ENCODE results near the gene HEYL. TPM values are rescaled to one million over a fixed set of nuclear protein-coding genes. Genes with fewer than 3 reads are reported as not detected.
"Not testable (repeated sequence)": the region's sequence is repeated elsewhere in the genome, so short reads cannot be mapped to it uniquely, and the experiment has no call there.

HEYL gene
- total RNA-seq, 1 experiment from 2014 or later, result 0.17 TPM

DNA sequence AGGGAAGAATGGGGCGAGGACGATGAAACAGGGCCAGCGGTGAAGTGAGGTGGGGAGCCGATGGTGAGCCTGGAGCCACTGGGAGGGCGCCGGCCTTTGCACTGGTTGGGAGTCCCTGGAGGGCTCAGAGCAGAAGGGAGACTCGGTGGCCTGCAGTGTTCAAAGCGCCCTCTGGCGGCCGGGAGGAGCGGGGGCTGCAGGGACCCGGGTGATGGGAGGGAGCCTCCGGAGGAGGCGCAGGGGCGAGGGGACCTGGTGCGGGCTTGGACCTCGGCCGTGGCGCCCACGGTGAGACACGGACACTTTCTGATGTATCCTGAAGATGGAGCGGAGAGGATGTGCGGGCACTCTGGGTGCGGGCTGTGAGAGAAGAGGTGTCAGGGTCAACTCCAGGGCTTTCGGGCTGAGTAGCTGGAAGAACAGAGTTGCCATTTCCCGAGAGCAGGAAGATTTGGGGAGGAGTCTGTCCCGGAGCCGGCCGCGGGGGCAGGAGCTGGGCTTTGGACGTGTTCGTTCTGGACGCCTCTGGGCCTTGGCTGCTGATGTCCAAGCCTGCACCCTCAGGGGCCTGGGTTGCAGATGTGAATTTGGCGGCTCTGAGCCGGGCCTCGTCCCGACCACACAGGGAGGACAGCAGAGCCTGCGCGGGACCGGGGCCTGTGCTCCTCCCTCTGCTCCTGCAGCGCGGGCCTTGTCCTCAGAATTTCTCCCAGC, 29.7 kb downstream of the HEYL start:
- peak overlapping the region; percentile 33; the same call in 1 of the 2 replicates for H3K4me2 ChIP-seq
- intact Hi-C loops (cut with micrococcal nuclease; ENCODE audit: unreplicated experiment), result loop anchor here (10.0 kb wide), 1 partner anchor 425 kb away; no protein-coding TSS in a partner anchor
- no peak overlapping the region for H2AFZ ChIP-seq
- no peaks in the 10 kb centered on the region for H3K36me3 ChIP-seq (ENCODE audit: low read depth)
- peak in 1 of 2 experiments; percentile 72 for DNase-seq
- no peak overlapping the region for H3K27ac ChIP-seq
- no peak for TF ChIP-seq EZH2 (IDR thresholded peaks at IDR 0.05; ENCODE audit: low read depth)
- TF ChIP-seq, protein P1, sequence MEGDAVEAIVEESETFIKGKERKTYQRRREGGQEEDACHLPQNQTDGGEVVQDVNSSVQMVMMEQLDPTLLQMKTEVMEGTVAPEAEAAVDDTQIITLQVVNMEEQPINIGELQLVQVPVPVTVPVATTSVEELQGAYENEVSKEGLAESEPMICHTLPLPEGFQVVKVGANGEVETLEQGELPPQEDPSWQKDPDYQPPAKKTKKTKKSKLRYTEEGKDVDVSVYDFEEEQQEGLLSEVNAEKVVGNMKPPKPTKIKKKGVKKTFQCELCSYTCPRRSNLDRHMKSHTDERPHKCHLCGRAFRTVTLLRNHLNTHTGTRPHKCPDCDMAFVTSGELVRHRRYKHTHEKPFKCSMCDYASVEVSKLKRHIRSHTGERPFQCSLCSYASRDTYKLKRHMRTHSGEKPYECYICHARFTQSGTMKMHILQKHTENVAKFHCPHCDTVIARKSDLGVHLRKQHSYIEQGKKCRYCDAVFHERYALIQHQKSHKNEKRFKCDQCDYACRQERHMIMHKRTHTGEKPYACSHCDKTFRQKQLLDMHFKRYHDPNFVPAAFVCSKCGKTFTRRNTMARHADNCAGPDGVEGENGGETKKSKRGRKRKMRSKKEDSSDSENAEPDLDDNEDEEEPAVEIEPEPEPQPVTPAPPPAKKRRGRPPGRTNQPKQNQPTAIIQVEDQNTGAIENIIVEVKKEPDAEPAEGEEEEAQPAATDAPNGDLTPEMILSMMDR (conservative IDR thresholded peaks at IDR 0.05), result peak; percentile 85
- BruUV-seq (replicated peaks), result no TSS peak
- no peaks in the 10 kb centered on the region for H3K27me3 ChIP-seq (ENCODE audit: insufficient read depth, low read depth)
- no peak overlapping the region for H3K4me3 ChIP-seq
- no peaks in the 10 kb centered on the region for H3K9me3 ChIP-seq (ENCODE audit: insufficient read depth, low read depth)
- peaks cover 6% of the 10 kb centered on the region; the same call in 1 of the 2 replicates for H3K4me1 ChIP-seq (replicated peaks; ENCODE audit: insufficient read depth)
- H4K20me1 ChIP-seq (ENCODE audit: insufficient read depth), result no peaks in the 10 kb centered on the region
- ChIA-PET CTCF (interaction anchor here (0.6 kb wide), 2 partner anchors 8 to 71 kb away, joined by 3 read pairs; no protein-coding TSS in a partner anchor), POLR2A (ENCODE audit: unreplicated experiment) (interaction anchor here (0.6 kb wide), 1 partner anchor 115 kb away, joined by 3 read pairs; no protein-coding TSS in a partner anchor)
- no peaks in the 10 kb centered on the region for H3K79me2 ChIP-seq (ENCODE audit: low read depth)
- no peaks in the 10 kb centered on the region for H3K9me2 ChIP-seq (ENCODE audit: insufficient read depth)
- peaks cover 13% of the 10 kb centered on the region for H3F3A ChIP-seq (ENCODE audit: insufficient read depth, low read depth)

DNA sequence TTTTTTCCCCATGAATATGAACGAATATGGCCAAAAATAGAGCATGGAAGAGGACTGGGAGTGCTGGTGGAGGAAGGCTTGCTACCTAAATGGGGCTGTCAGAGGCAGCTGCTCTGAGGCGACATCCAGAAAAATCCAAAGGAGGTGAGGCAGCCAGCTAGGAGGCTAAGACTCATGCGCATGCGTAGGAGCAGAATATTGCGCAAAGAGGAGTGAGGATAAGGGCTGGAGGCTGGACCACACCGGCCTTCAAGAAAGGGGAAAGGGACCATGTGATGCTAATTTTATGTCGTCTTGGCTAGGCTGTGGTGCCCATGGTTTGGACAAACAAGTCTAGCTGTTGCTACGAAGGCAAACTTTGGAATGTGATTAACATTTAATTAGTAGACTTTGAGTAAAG, 30.5 kb downstream of the HEYL start:
- no peak overlapping the region for H2AFZ ChIP-seq
- H3K79me2 ChIP-seq (ENCODE audit: low read depth), result no peaks in the 10 kb centered on the region
- H4K20me1 ChIP-seq (ENCODE audit: insufficient read depth), result no peaks in the 10 kb centered on the region
- H3K4me2 ChIP-seq, result no peak overlapping the region
- no TSS peak for BruUV-seq (replicated peaks)
- H3K27ac ChIP-seq, result no peak overlapping the region
- no peaks in the 10 kb centered on the region for H3K27me3 ChIP-seq (ENCODE audit: insufficient read depth, low read depth)
- peaks cover 15% of the 10 kb centered on the region for H3F3A ChIP-seq (ENCODE audit: insufficient read depth, low read depth)
- H3K36me3 ChIP-seq (ENCODE audit: low read depth), result no peaks in the 10 kb centered on the region
- TF ChIP-seq, protein P1 (conservative IDR thresholded peaks at IDR 0.05), result no peak
- TF ChIP-seq EZH2 (IDR thresholded peaks at IDR 0.05; ENCODE audit: low read depth), result no peak
- CTCF ChIA-PET, result interaction anchor here (0.5 to 0.6 kb wide), 3 partner anchors 13 to 311 kb away, joined by 3 to 6 read pairs (median 3); no protein-coding TSS in a partner anchor
- intact Hi-C loops (cut with micrococcal nuclease; ENCODE audit: unreplicated experiment), result loop anchor here (10.0 kb wide), 1 partner anchor 426 kb away; no protein-coding TSS in a partner anchor
- H3K4me3 ChIP-seq, result no peak overlapping the region
- H3K9me3 ChIP-seq (ENCODE audit: insufficient read depth, low read depth), result no peaks in the 10 kb centered on the region
- POLR2A ChIA-PET (ENCODE audit: unreplicated experiment), result no interaction called here
- H3K4me1 ChIP-seq (replicated peaks; ENCODE audit: insufficient read depth), result peaks cover 6% of the 10 kb centered on the region; the same call in 1 of the 2 replicates
- H3K9me2 ChIP-seq (ENCODE audit: insufficient read depth), result no peaks in the 10 kb centered on the region
- no peak for DNase-seq

DNA sequence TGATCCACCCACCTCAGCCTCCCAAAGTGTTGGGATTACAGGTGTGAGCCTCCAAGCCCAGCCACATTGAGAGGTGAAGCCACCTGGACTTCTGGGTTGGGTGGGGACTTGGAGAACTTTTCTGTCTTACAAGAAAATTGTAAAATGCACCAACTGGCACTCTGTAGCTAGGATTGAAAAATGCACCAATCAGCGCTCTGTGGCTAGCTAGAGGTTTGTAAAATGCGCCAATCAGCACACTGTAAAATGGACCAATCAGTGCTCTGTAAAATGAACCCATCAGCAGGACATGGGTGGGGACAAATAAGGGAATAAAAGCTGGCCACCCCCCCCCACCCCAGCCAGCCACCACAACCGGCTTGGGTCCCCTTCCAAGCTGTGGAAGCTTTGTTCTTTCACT, 35.8 kb downstream of the HEYL start:
- ChIA-PET CTCF (interaction anchor here (0.6 kb wide), 7 partner anchors 15 to 505 kb away, joined by 3 to 13 read pairs (median 9); partner anchors contain the start of gene NT5C1A), POLR2A (ENCODE audit: unreplicated experiment) (interaction anchor here (0.7 kb wide), 1 partner anchor 906 kb away, joined by 9 read pairs; no protein-coding TSS in a partner anchor)
- not testable (repeated sequence) for H4K20me1 ChIP-seq (ENCODE audit: insufficient read depth); H3K79me2 ChIP-seq (ENCODE audit: low read depth); H3K4me2 ChIP-seq; H3K27ac ChIP-seq; H2AFZ ChIP-seq; H3K9me3 ChIP-seq (ENCODE audit: insufficient read depth, low read depth); H3K36me3 ChIP-seq (ENCODE audit: low read depth); H3K4me3 ChIP-seq; DNase-seq; H3K9me2 ChIP-seq (ENCODE audit: insufficient read depth); H3K4me1 ChIP-seq (replicated peaks; ENCODE audit: insufficient read depth); BruUV-seq (replicated peaks); H3K27me3 ChIP-seq (ENCODE audit: insufficient read depth, low read depth)
- H3F3A ChIP-seq (ENCODE audit: insufficient read depth, low read depth), result peaks cover 15% of the 10 kb centered on the region
- intact Hi-C loops (cut with micrococcal nuclease; ENCODE audit: unreplicated experiment), result loop anchor here (10.0 kb wide), 1 partner anchor 431 kb away; no protein-coding TSS in a partner anchor

DNA sequence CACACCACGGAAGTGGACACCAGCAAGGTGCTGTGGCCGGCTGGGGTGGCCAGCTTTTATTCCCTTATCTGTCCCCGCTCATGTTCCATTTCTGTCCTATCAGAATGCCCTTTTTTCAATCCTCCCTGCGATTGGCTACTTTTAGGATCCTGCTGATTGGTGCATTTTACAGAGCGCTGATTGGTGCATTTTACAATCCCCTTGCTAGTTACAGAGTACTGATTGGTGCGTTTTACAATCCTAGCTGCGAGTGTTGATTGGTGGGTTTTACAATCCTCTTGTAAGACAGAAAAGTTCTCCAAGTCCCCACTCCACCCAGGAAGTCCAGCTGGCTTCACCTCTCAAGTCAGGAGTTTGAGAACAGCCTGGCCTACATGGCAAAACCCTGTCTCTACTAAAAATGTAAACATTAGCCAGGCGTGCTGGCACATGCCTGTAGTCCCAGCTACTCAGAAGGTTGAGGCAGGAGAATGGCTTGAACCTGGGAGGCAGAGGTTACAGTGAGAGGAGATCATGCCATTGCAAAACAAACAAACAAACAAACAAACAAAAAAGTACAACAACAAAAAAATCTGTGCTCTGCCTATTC, 37.7 kb downstream of the HEYL start:
- H3K4me3 ChIP-seq; H3K9me3 ChIP-seq (ENCODE audit: insufficient read depth, low read depth); H3K4me2 ChIP-seq; H3K4me1 ChIP-seq (replicated peaks; ENCODE audit: insufficient read depth); H3K9me2 ChIP-seq (ENCODE audit: insufficient read depth); H3K36me3 ChIP-seq (ENCODE audit: low read depth); BruUV-seq (replicated peaks); H3K79me2 ChIP-seq (ENCODE audit: low read depth); H3K27me3 ChIP-seq (ENCODE audit: insufficient read depth, low read depth); H3K27ac ChIP-seq; DNase-seq; H2AFZ ChIP-seq; H4K20me1 ChIP-seq (ENCODE audit: insufficient read depth): not testable (repeated sequence)
- peaks cover 15% of the 10 kb centered on the region for H3F3A ChIP-seq (ENCODE audit: insufficient read depth, low read depth)
- intact Hi-C loops (cut with micrococcal nuclease; ENCODE audit: unreplicated experiment), result loop anchor here (10.0 kb wide), 1 partner anchor 433 kb away; no protein-coding TSS in a partner anchor
- ChIA-PET CTCF (interaction anchor here (0.5 to 0.7 kb wide), 2 partner anchors 8 to 628 kb away, joined by 3 to 7 read pairs; no protein-coding TSS in a partner anchor), POLR2A (ENCODE audit: unreplicated experiment) (interaction anchor here (0.7 kb wide), 1 partner anchor 28 kb away, joined by 4 read pairs; no protein-coding TSS in a partner anchor)

Measured in PC-9 (cell line).